HUES48 (cell line): ENCODE measurements around the gene PLXND1.
"Not testable (repeated sequence)": the region's sequence is repeated elsewhere in the genome, so short reads cannot be mapped to it uniquely, and the experiment has no call there.

ENCODE experiments used
- H3K27ac ChIP-seq: one replicate; pipeline ENCODE4 v1.7.0; 2013; ENCODE audit warnings: low read depth, low read length, inconsistent platforms
- H3K27me3 ChIP-seq: 2 replicates; pipeline ENCODE4 v1.6.1; 2013; ENCODE audit warnings: mild to moderate bottlenecking, low read length; ENCODE audit not compliant: control insufficient read depth, insufficient read depth
- H3K36me3 ChIP-seq: 2 replicates; pipeline ENCODE4 v1.6.1; 2013; ENCODE audit warnings: low read length; ENCODE audit not compliant: control insufficient read depth, insufficient read depth
- H3K4me1 ChIP-seq: 2 replicates; pipeline ENCODE4 v1.6.1; 2013; ENCODE audit warnings: mild to moderate bottlenecking, low read length; ENCODE audit not compliant: control insufficient read depth, insufficient read depth
- H3K4me3 ChIP-seq: 2 replicates; pipeline ENCODE4 v1.5.1; 2013; ENCODE audit warnings: mild to moderate bottlenecking, low read depth, low read length
- H3K9ac ChIP-seq: 2 replicates; pipeline ENCODE4 v1.6.1; 2013; ENCODE audit warnings: mild to moderate bottlenecking, low read depth, low read length, moderate library complexity
- H3K9me3 ChIP-seq: 2 replicates; pipeline ENCODE4 v1.6.1; 2013; ENCODE audit warnings: low read length; ENCODE audit not compliant: control insufficient read depth, insufficient read depth

PLXND1 gene

GRCh38 chr3:129606636-129607390 is at the start of gene PLXND1:
Gene PLXND1, minus strand, starts transcription at chr3:129606676. Its CDS starts 37 bp downstream, at chr3:129606639.
- no peaks in the 10 kb centered on the region for H3K9me3 ChIP-seq
- no peaks in the 10 kb centered on the region for H3K36me3 ChIP-seq
- peak within 1 kb of the TSS; percentile 30 for H3K27ac ChIP-seq
- peaks cover 36% of the 10 kb centered on the region for H3K4me1 ChIP-seq
- peak within 1 kb of the TSS; percentile 81 for H3K4me3 ChIP-seq
- peak within 1 kb of the TSS; percentile 51; the same call in 1 of the 2 replicates for H3K9ac ChIP-seq
- peaks cover 35% of the 10 kb centered on the region for H3K27me3 ChIP-seq

GRCh38 chr3:129655291-129655700 is 48.8 kb upstream of the PLXND1 start:
- H3K27ac ChIP-seq, result no peak overlapping the region
- peaks cover 40% of the 10 kb centered on the region for H3K4me1 ChIP-seq
- H3K36me3 ChIP-seq, result peaks cover 10% of the 10 kb centered on the region; the same call in 1 of the 2 replicates
- H3K4me3 ChIP-seq, result no peak overlapping the region
- no peaks in the 10 kb centered on the region for H3K27me3 ChIP-seq
- no peaks in the 10 kb centered on the region for H3K9me3 ChIP-seq
- no peak overlapping the region for H3K9ac ChIP-seq

GRCh38 chr3:129654131-129654530 is 47.7 kb upstream of the PLXND1 start:
- Histone ChIP-seq H3K27me3 (no peaks in the 10 kb centered on the region), H3K36me3 (peaks cover 10% of the 10 kb centered on the region; the same call in 1 of the 2 replicates), H3K27ac (no peak overlapping the region), H3K4me1 (peaks cover 50% of the 10 kb centered on the region), H3K9me3 (no peaks in the 10 kb centered on the region), H3K9ac (no peak overlapping the region), H3K4me3 (no peak overlapping the region)

DNA sequence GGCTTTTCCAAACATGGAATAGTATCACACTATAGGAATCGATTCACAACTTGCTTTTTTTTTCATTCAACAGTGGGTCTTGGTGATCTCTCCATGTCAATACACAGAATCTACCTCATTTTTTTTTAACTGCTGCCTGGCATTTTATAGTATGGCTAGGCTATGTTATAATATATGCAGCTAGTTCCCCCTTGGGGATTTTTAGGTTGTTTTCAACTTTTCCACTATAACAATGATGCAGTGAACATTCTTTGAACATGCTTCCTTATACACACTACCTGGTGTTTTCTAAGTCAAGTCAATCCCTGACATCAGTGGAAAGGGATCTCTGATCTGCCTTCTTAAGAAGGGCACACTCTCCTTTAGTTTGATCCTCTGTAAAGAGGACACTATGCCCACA is 46.5 kb upstream of the PLXND1 start:
- H3K9ac ChIP-seq, result no peak overlapping the region
- H3K27me3 ChIP-seq, result no peaks in the 10 kb centered on the region
- H3K36me3 ChIP-seq, result peaks cover 10% of the 10 kb centered on the region; the same call in 1 of the 2 replicates
- no peak overlapping the region for H3K4me3 ChIP-seq
- no peak overlapping the region for H3K27ac ChIP-seq
- H3K4me1 ChIP-seq, result peaks cover 50% of the 10 kb centered on the region
- no peaks in the 10 kb centered on the region for H3K9me3 ChIP-seq

DNA sequence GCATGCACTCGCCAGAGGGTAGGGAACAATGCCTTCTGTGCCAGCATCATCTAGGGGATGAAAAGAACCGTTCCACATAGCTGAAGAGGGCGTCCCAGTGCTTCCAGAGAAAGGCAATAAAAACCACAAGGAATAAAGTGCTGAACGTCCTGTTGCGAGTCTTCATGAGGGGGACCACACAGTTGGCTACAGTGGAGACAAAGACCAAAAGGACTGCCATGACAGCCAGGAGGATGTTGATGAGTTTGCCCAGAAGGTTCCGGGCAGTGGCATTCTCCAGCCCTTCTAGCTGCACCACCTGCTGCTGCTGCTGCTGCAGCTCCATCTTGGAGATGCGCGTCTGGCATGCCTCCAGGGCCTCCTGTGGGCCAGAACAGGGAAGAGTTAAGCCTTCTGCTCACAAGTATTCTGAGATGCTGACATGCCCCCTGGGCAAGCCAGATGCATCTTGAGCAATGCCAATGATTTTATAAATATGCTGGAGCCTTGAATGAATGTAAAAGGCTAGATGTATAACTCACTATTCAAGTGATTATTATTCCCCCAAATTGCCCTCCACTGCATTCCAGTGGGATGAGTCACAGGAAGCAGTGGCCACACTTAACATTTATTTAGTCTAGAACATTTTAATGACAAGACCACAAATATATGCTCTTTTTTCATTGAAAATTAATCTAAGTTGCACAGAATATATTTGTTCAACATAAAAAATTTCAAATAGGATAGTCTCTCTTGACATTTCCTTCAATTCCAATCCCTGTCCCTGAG is 45.1 kb upstream of the PLXND1 start:
- Histone ChIP-seq H3K27me3 (no peaks in the 10 kb centered on the region), H3K9ac (no peak overlapping the region), H3K4me3 (no peak overlapping the region), H3K36me3 (peaks cover 10% of the 10 kb centered on the region; the same call in 1 of the 2 replicates), H3K9me3 (no peaks in the 10 kb centered on the region), H3K27ac (peak overlapping the region; percentile 69), H3K4me1 (peaks cover 40% of the 10 kb centered on the region)

DNA sequence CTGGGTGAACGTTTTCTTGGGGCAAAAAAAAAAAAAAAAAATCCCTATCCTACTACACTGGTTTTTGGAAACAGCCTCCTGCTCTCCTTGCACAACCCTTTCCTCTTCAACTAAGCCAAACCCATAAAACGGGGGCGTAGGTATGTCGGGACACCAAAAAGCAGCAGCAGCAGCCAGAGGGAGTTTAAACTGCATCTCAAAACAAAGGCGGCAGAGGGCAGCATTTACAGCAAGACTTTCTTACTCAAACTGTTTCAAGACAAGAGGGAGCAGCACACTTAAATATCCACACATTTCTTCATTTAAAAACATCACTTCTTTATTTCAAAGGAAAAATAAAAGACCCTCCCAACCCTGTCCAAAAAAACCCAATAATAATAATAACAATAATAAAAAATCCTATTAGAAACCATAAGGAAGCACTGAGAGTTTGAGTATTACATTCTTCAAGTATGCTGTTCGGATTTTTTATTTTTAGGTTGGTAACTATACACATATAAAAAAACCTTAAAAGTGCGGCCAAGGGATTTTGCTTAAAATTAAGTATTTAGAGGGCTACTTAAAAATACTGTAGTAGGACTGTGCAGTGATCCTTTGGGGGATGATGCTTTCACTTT is 43.9 kb upstream of the PLXND1 start:
- H3K27me3 ChIP-seq, result no peaks in the 10 kb centered on the region
- no peak overlapping the region for H3K27ac ChIP-seq
- peaks cover 39% of the 10 kb centered on the region for H3K4me1 ChIP-seq
- no peak overlapping the region for H3K9ac ChIP-seq
- no peak overlapping the region for H3K4me3 ChIP-seq
- no peaks in the 10 kb centered on the region for H3K9me3 ChIP-seq
- H3K36me3 ChIP-seq, result peaks cover 10% of the 10 kb centered on the region; the same call in 1 of the 2 replicates

GRCh38 chr3:129648391-129648790 is 41.9 kb upstream of the PLXND1 start:
- Histone ChIP-seq H3K27me3 (no peaks in the 10 kb centered on the region), H3K27ac (no peak overlapping the region), H3K4me3 (no peak overlapping the region), H3K9me3 (no peaks in the 10 kb centered on the region), H3K36me3 (no peaks in the 10 kb centered on the region), H3K4me1 (peaks cover 39% of the 10 kb centered on the region), H3K9ac (no peak overlapping the region)

DNA sequence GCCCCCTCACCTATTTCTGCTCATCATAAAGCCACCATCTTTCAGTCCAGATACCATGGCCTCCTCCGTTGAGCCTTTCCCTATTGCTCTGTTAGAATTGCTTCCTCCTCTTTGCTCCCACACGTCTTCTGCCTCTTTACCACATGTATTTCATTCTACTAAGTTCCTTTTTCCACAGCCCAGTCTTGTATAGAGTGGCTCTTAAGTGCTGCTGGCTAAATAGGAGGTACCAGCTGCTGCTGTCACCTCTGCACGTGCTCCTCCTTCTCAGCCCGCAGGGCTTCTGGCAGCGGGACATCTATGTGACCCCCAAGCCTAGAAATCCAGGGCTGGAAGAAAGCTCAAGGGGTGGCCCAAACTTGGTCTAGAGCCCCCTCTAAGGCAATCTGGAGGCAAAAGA is 38.8 kb upstream of the PLXND1 start:
- Histone ChIP-seq H3K4me3 (no peak overlapping the region), H3K9ac (no peak overlapping the region), H3K4me1 (peaks cover 17% of the 10 kb centered on the region), H3K36me3 (no peaks in the 10 kb centered on the region), H3K9me3 (no peaks in the 10 kb centered on the region), H3K27me3 (no peaks in the 10 kb centered on the region), H3K27ac (no peak overlapping the region)

GRCh38 chr3:129644836-129645235 is 38.4 kb upstream of the PLXND1 start:
- Histone ChIP-seq H3K9me3 (no peaks in the 10 kb centered on the region), H3K4me3 (no peak overlapping the region), H3K27ac (no peak overlapping the region), H3K36me3 (no peaks in the 10 kb centered on the region), H3K27me3 (no peaks in the 10 kb centered on the region), H3K9ac (no peak overlapping the region), H3K4me1 (peaks cover 13% of the 10 kb centered on the region; the same call in 1 of the 2 replicates)

DNA sequence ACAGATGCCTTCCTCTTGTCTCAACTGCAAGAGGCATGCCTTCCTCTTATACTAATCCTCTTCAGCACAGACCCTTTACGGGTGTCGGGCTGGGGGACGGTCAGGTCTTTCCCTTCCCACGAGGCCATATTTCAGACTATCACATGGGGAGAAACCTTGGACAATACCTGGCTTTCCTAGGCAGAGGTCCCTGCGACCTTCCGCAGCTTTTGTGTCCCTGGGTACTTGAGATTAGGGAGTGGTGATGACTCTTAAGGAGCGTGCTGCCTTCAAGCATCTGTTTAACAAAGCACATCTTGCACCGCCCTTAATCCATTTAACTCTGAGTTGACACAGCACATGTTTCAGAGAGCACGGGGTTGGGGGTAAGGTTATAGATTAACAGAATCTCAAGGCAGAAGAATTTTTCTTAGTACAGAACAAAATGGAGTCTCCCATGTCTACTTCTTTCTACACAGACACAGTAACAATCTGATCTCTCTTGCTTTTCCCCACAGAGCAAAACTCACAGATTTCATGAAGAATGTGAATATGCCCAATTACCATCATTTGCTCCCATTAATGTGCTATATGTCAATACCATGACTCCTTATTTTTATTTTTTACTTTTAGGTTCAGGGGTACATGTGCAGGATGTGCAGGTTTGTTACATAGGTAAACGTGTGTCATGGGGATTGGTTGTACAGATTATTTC is 35.2 kb upstream of the PLXND1 start:
- H3K27me3 ChIP-seq, H3K36me3 ChIP-seq, H3K9me3 ChIP-seq, H3K4me1 ChIP-seq, H3K27ac ChIP-seq, H3K9ac ChIP-seq, H3K4me3 ChIP-seq: not testable (repeated sequence)
